RWPE1 (cell line): Measurements from ENCODE around the gene ZFP69B.
A peak's percentile ranks its signal among the peaks of the same experiment; 100 is the strongest.

Experiments
- CTCF ChIA-PET: fragments of 350-600 bp; sonication (Branson Sonifier 250); formaldehyde crosslinking; extraction: SDS; loops from one replicate; lab custom pipeline; 2021; lab: Yijun Ruan, JAX
- POLR2A ChIA-PET: fragments of 400-600 bp; formaldehyde crosslinking; extraction: SDS; loops from one replicate; lab custom pipeline; 2020; ENCODE audit warnings: antibody characterized with exemption; ENCODE audit not compliant: low non-redundant PET; lab: Yijun Ruan, JAX
- DNase-seq: peaks from one replicate; pipeline ENCODE4 v3.0.0; 2012; ENCODE audit warnings: low spot score
- H3K27ac ChIP-seq: fragments of 450-650 bp; 2 replicates; pipeline ENCODE4 v1.5.1; 2017
- TF ChIP-seq, protein P1 (sequence below): fragments of 450-650 bp; conservative IDR thresholded peaks from 2 replicates; pipeline ENCODE4 v1.5.1; 2017; ENCODE audit warnings: low read depth, mild to moderate bottlenecking

Gene ZFP69B

DNA sequence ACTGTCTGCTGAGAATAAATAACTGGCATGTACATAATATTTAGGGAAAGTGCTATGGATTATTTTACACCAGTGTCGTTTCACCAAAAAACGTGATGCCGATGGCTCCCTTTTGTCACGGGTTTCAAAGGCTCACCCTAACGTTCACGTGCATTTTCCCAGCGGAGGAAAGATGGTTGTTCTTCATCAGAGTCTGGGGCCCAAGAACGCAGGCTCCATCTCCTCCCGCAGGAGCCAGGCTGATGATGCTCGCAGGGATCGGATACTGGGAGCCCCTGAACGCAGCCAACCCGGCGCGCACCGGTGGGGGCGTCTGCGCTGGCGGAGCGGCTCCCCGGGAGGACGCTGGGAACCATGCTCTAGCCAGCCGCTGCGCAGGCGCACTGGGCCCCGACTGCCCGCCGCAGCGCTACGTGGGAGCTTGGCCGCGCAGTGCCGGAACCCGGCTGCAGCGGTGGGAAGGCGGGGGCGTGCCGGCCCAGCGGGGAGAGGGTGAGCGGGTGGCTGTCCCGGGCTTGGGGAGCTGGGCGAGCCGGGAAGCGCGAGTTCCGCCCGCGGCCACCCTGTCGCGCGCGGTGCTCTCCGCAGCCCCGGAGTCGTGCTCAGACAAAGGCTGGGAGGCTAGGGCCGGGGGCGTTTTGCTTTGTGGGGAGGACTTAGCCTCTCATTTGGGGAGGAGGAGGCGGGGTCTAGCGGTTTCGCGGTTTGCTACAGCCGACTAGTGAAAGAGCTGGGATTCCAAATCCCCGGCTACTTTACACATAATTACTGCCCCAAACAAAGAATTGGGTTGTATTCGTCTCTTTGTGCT, at the start of gene ZFP69B:
Gene ZFP69B (plus strand): TSS at position 793 of the 811 bp plus-strand sequence. CDS start 486 bp downstream, outside the sequence.
- ChIA-PET CTCF (interaction anchor here (0.5 kb wide), 1 partner anchor 308 kb away, joined by 3 read pairs; no protein-coding TSS in a partner anchor), POLR2A (interaction anchor here (0.5 to 0.6 kb wide), 2 partner anchors 9 to 242 kb away, joined by 4 read pairs; no protein-coding TSS in a partner anchor)
- peak within 1 kb of the TSS; percentile 89 for H3K27ac ChIP-seq

DNA sequence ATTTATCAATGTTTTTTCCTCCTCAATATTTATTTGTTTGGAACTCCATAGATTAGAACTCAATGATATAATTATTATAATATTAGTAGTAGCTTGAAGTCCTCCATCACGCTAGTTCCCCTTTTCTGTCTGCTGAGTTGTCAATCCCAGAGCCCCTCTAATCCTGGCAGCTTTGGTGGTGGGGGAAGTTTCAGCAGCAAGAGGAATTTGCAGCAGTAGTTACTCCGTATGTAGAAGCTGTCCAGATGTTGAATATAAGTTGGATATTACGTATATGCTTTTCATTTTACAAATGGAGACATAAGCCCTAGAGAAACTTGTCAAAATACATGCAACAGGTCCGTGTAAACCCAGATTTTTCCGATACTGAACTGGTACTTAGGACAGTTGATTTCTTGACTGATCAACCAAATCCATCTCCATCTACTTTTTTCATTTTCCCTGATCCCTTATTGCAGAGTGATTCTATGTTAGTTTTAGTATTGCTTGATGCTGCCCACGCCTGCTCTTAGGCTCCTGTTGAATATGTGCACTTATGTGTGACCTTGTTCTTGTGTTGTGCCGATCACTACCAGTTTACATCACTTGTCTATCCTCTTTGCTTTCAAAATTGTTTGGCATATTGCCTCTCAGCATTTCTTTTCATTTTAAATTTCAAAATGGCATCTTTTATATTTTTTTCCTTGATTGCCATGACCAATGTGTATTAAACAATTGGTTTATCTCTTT, 48.6 kb upstream of the ZFP69B start:
- no peak overlapping the region for H3K27ac ChIP-seq
- DNase-seq, result no peak
- ChIA-PET POLR2A (no interaction called here), CTCF (no interaction called here)
- TF ChIP-seq, protein P1, sequence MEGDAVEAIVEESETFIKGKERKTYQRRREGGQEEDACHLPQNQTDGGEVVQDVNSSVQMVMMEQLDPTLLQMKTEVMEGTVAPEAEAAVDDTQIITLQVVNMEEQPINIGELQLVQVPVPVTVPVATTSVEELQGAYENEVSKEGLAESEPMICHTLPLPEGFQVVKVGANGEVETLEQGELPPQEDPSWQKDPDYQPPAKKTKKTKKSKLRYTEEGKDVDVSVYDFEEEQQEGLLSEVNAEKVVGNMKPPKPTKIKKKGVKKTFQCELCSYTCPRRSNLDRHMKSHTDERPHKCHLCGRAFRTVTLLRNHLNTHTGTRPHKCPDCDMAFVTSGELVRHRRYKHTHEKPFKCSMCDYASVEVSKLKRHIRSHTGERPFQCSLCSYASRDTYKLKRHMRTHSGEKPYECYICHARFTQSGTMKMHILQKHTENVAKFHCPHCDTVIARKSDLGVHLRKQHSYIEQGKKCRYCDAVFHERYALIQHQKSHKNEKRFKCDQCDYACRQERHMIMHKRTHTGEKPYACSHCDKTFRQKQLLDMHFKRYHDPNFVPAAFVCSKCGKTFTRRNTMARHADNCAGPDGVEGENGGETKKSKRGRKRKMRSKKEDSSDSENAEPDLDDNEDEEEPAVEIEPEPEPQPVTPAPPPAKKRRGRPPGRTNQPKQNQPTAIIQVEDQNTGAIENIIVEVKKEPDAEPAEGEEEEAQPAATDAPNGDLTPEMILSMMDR, result no peak

More for the DNA sequence above, at the start of gene ZFP69B:
- TF ChIP-seq, protein P1, result no peak
- peak; percentile 92 for DNase-seq

DNA sequence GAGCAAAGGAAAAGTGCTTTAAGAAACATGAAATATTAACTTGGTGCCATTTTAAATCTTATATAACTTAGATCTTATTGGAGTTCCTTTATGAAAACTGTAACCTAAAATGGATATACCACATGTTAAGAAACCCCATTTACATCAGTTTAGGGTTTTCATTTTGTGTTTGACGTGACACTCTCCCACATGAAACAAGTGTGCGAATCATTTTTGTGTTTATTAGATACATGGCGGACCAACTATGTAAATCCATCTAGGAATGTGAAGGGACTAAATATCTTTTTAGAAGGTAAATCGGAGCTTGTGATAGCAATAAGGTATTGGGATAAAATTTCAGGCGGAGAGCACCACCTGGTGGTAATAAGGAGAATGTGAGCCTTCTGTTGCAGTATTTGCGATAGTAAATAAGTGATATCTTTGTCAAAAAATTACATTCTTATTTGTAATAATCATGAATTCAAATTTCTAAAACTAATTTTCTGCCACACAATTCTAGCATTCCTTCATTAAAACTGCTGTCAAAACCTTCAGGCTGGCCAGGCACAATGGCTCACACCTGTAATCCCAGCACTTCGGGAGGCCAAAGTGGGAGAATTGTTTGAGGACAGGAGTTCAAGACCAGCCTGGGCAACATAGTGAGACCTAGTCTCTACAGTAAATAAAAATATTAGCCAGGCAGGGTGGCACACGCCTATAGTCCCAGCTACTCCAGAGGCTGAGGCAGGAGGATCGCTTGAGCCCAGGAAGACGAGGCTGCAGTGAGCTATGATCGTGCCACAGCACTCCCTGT, 45.4 kb upstream of the ZFP69B start:
- no peak overlapping the region for H3K27ac ChIP-seq
- POLR2A ChIA-PET, result no interaction called here
- TF ChIP-seq, protein P1, result peak; percentile 87
- peak; percentile 38 for DNase-seq
- CTCF ChIA-PET, result interaction anchor here (0.6 to 3.7 kb wide), 12 partner anchors 11 to 321 kb away, joined by 3 to 21 read pairs (median 4); no protein-coding TSS in a partner anchor

DNA sequence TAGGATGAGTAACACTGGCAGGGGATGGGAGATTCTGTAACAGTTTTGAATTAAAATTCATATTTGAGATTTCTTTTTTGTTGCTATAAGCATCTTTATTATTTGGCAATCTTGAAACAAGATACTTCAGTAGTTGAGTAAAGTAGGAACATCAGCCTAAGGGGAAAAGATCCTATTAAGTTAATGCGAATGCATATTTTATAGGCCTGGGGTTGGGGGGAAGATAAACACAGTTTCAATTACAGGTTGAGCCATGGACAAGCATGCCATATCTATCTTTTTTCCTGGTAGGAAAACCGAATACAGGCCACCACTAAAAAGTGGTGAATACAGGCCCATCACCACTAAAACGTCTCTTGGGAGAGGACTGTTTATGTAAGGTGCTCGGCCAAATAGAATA, 44.5 kb upstream of the ZFP69B start:
- CTCF ChIA-PET, result interaction anchor here (0.7 to 3.7 kb wide), 4 partner anchors 67 to 262 kb away, joined by 3 to 21 read pairs (median 4); no protein-coding TSS in a partner anchor
- TF ChIP-seq, protein P1, result no peak
- POLR2A ChIA-PET, result no interaction called here
- no peak overlapping the region for H3K27ac ChIP-seq
- no peak for DNase-seq

DNA sequence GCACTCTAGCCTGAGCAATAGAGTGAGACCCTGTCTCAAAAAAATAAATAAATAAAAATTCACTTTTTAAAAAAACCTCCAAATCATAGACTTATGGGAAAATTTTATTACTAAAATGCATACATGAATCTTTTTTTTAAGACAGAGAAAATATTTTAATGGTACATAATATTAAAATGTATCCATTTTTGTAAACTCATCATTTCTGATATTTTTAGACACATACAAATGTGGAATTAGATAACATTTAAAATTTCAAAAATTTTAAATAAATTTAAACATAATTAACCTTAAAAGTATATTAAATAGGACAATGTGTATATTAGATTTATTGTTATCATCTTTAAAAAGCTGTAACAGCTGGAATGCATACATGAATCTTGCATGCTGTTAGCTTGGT, 42.8 kb upstream of the ZFP69B start:
- no peak for DNase-seq
- no peak overlapping the region for H3K27ac ChIP-seq
- TF ChIP-seq, protein P1, result no peak
- CTCF ChIA-PET, result interaction anchor here (0.6 to 1.1 kb wide), 2 partner anchors 29 to 258 kb away, joined by 3 to 4 read pairs; no protein-coding TSS in a partner anchor
- POLR2A ChIA-PET, result no interaction called here

DNA sequence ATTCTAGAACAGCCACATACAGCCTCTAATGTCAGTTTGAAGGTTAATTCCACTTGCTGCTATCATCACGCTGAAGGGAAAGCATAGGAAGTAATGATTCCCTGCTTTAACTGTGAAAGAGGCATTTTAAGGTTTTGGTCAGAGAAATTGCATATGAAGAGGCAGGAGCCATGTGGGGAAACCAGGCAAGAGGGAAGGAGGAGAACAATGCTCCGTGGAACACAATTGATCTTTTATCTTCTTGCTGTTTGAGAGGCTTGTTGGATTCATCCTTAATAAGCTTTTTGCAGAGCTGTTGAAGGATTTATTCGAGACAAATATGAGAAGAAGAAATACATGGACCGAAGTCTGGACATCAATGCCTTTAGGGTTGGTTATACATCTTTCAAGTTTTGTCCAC, 40.8 kb upstream of the ZFP69B start:
- DNase-seq, result no peak
- TF ChIP-seq, protein P1, result no peak
- no peak overlapping the region for H3K27ac ChIP-seq
- ChIA-PET POLR2A (no interaction called here), CTCF (no interaction called here)
